Measurements from ENCODE around the gene MRGPRF.
"Not testable (repeated sequence)": the region's sequence is repeated elsewhere in the genome, so short reads cannot be mapped to it uniquely, and the experiment has no call there.

MRGPRF gene

DNA sequence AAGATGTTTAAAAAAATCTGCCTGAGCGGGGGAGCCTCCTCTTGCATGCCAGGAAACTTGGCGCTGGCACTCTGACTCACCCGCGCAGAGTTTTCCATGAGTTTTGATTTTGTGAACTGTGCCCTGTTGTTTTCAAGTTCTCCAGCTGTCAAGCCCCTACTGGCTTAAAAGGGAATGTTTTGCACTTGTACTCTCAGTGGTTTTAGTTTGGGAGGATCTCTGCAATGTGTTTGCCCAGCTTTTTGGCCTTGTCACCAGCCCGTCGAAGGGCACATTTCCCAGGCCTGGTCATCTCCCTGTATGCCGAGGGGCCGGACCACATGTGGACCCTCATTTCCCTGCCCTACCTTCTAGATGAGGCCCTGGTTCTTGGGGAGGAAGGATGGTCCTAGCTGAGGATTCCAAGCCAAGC, 12.2 kb downstream of the MRGPRF start:
- Histone ChIP-seq H3K27me3 (ENCODE audit: insufficient read depth, low read depth, severe bottlenecking) (no peaks in the 10 kb centered on the region), H3K4me3 (ENCODE audit: low read depth, low read length) (no peak overlapping the region), H3K27ac (no peak overlapping the region), H3K36me3 (no peaks in the 10 kb centered on the region), H3K9me3 (ENCODE audit: severe bottlenecking) (no peaks in the 10 kb centered on the region)
- TF ChIP-seq, protein P1, sequence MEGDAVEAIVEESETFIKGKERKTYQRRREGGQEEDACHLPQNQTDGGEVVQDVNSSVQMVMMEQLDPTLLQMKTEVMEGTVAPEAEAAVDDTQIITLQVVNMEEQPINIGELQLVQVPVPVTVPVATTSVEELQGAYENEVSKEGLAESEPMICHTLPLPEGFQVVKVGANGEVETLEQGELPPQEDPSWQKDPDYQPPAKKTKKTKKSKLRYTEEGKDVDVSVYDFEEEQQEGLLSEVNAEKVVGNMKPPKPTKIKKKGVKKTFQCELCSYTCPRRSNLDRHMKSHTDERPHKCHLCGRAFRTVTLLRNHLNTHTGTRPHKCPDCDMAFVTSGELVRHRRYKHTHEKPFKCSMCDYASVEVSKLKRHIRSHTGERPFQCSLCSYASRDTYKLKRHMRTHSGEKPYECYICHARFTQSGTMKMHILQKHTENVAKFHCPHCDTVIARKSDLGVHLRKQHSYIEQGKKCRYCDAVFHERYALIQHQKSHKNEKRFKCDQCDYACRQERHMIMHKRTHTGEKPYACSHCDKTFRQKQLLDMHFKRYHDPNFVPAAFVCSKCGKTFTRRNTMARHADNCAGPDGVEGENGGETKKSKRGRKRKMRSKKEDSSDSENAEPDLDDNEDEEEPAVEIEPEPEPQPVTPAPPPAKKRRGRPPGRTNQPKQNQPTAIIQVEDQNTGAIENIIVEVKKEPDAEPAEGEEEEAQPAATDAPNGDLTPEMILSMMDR (IDR thresholded peaks at IDR 0.05; ENCODE audit: low read depth, low read length), result peak; percentile 39; the same call in 1 of the 2 replicates
- DNase-seq, result no peak

DNA sequence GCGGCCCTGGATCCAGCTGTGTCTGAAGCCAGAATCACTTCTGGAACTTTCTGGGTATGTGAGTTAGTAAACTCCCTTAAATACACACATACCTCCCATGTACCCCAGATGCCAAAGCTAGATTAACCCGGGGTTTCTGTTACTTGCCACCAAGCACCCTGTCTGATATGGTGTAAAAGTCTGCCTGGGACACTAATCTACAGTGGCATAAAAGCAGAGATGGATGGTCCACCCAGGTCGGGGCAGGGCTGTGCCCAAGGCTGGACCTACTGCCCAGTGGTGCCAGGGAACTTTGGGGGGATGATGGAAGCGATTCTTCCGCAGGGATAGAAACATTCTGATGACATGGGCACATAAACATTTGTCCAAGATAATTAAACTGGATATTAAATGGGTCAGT, 12.7 kb downstream of the MRGPRF start:
- Histone ChIP-seq H3K9me3 (ENCODE audit: severe bottlenecking) (no peaks in the 10 kb centered on the region), H3K27me3 (ENCODE audit: insufficient read depth, low read depth, severe bottlenecking) (no peaks in the 10 kb centered on the region), H3K36me3 (no peaks in the 10 kb centered on the region), H3K27ac (no peak overlapping the region), H3K4me3 (ENCODE audit: low read depth, low read length) (no peak overlapping the region)
- TF ChIP-seq, protein P1 (IDR thresholded peaks at IDR 0.05; ENCODE audit: low read depth, low read length), result no peak
- no peak for DNase-seq

DNA sequence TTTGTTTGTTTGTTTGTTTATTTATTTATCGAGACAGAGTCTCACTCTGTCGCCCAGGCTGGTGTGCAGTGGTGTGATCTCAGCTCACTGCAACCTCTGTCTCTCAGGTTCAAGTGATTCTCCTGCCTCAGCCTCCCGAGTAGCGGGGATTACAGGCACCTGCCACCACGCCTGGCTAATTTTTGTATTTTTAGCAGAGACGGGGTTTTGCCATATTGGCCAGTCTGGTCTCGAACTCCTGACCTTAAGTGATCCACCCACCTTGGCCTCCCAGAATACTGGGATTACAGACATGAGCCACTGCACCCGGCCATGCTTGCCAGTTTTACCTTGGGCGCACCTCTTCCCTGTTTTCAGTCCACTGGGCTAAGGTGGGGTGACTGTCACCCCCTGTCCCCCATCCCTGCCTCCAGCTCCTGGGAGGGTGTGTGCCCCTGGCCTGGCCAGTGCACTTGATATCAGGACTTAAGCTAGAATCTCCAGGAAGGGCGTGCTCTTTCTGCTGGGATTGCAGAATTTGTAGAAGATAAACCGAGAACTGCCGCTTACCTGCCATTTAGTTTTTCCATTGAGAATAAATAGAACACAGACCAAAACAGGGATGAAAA, 13.2 kb downstream of the MRGPRF start:
- H3K27me3 ChIP-seq (ENCODE audit: insufficient read depth, low read depth, severe bottlenecking); H3K36me3 ChIP-seq; H3K4me3 ChIP-seq (ENCODE audit: low read depth, low read length); H3K27ac ChIP-seq; H3K9me3 ChIP-seq (ENCODE audit: severe bottlenecking); DNase-seq: not testable (repeated sequence)

DNA sequence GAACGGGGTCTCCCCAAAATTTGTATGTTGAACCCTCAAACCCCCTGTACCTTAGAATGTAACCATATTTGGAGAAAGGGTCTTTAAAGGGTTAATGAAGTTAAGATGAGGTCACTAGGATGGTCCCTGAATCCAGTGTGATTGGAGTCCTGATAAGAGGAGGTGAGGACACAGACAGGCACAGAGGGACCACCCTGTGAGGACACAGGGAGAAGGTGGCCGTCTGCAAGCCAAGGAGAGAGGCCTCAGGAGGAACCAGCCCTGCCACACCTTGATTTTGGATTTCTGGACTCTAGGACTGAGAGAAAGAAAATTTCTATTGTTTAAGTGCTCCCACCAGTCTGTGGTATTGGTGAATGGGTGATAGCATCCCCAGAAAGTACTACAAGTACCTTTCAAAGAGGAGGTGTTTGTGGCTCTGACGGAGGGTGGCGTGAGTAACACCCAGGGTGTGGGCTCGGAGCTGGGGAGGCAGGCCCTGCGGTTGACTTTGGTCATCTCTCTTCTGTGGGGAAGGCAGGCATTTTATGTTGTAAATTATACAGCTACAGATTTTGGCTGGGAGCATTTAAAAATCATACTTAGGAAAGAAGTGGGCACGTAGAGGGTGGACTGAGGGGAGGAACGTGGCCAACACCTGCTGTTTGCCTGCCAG, 13.8 kb downstream of the MRGPRF start:
- DNase-seq, result no peak
- H3K36me3 ChIP-seq, result no peaks in the 10 kb centered on the region

DNA sequence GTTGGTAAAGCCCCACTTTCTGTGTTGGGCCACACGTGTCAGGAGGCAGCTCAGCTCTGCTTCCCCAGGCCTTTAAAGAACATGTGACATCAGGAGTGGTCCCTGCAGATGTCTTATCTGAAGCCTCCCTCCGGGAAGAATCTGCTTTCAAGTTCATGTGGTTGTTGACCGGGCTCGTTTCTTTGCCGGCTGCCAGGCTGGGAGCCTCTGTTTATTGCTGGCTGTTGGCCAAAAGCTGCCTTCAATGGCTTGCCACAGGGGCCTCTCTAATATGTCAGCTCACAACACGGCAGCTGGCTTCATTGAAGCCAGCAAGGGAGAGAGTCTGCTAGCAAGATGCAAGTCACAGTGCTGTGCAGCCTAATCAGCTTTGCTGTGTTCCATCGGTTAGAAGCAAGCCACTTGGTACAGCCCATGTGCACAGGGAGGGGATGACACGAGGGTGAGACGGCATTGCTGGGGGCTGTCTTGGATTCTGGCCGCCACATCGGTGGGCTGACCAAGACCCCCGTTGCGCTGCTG, 14.6 kb downstream of the MRGPRF start:
- H3K36me3 ChIP-seq, result no peaks in the 10 kb centered on the region
- H3K27me3 ChIP-seq (ENCODE audit: insufficient read depth, low read depth, severe bottlenecking), result no peaks in the 10 kb centered on the region
- TF ChIP-seq, protein P1 (IDR thresholded peaks at IDR 0.05; ENCODE audit: low read depth, low read length), result no peak
- H3K9me3 ChIP-seq (ENCODE audit: severe bottlenecking), result no peaks in the 10 kb centered on the region
- no peak overlapping the region for H3K27ac ChIP-seq
- no peak overlapping the region for H3K4me3 ChIP-seq (ENCODE audit: low read depth, low read length)
- DNase-seq, result peak; percentile 55

More for the DNA sequence above, 13.8 kb downstream of the MRGPRF start:
- TF ChIP-seq, protein P1 (IDR thresholded peaks at IDR 0.05; ENCODE audit: low read depth, low read length), result no peak
- H3K9me3 ChIP-seq (ENCODE audit: severe bottlenecking), result no peaks in the 10 kb centered on the region
- H3K4me3 ChIP-seq (ENCODE audit: low read depth, low read length), result no peak overlapping the region
- no peaks in the 10 kb centered on the region for H3K27me3 ChIP-seq (ENCODE audit: insufficient read depth, low read depth, severe bottlenecking)
- H3K27ac ChIP-seq, result no peak overlapping the region

DNA sequence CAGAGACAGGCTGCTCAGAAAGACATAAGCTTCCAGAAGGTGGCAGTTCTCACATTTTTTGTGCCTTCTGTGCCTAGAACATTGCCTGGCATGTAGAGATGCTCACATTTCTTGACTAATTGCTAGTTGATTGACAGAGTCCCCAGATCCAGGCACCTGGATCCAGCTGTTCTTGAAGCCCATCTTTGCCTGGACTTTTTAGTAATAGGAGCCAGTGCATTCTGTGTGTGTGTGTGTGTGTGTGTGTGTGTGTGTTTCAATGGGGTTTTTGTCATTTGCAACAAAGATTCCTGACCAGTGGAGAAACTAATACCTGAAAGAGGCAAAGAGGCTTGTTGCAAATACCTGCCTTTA, 15.1 kb downstream of the MRGPRF start:
- no peak for DNase-seq
- Histone ChIP-seq H3K27me3 (ENCODE audit: insufficient read depth, low read depth, severe bottlenecking) (no peaks in the 10 kb centered on the region), H3K36me3 (no peaks in the 10 kb centered on the region), H3K4me3 (ENCODE audit: low read depth, low read length) (no peak overlapping the region), H3K9me3 (ENCODE audit: severe bottlenecking) (no peaks in the 10 kb centered on the region), H3K27ac (no peak overlapping the region)
- TF ChIP-seq, protein P1 (IDR thresholded peaks at IDR 0.05; ENCODE audit: low read depth, low read length), result no peak

Measured in WERI-Rb-1 (cell line).